SU-DHL-6 (cell line): ENCODE results near the gene TNNI2.

Source experiments
- H2AFZ ChIP-seq: fragments of 200-600 bp; sonication (generic); 2 replicates; pipeline ENCODE4 v1.6.1; 2014; ENCODE audit warnings: low read depth, mild to moderate bottlenecking, moderate library complexity, mixed read lengths, antibody characterized with exemption, low read length; ENCODE audit not compliant: severe bottlenecking
- H3F3A ChIP-seq: fragments of 200-600 bp; shearing (Covaris generic); 2 replicates; pipeline ENCODE4 v1.6.0; 2016; ENCODE audit warnings: antibody characterized with exemption, mild to moderate bottlenecking; ENCODE audit not compliant: insufficient read depth
- H3K27ac ChIP-seq: fragments of 200-600 bp; sonication (generic); 2 replicates; pipeline ENCODE4 v1.5.1; 2016; ENCODE audit warnings: low read depth, mild to moderate bottlenecking, low read length, moderate library complexity, mixed read lengths
- H3K27me3 ChIP-seq: fragments of 200-600 bp; sonication (generic), shearing (Covaris generic); 2 replicates; pipeline ENCODE4 v1.6.0; 2014; ENCODE audit warnings: mild to moderate bottlenecking, low read length
- H3K36me3 ChIP-seq: fragments of 200-600 bp; sonication (generic); 2 replicates; pipeline ENCODE4 v1.6.1; 2014; ENCODE audit warnings: mild to moderate bottlenecking, low read length, mixed read lengths
- H3K4me2 ChIP-seq: fragments of 300-600, 200-600 bp; shearing (Covaris generic), sonication (generic); 2 replicates; pipeline ENCODE4 v1.6.0; 2014; ENCODE audit warnings: low read length, low read depth, mild to moderate bottlenecking; ENCODE audit not compliant: poor library complexity, severe bottlenecking
- H3K4me3 ChIP-seq: fragments of 200-600 bp; sonication (generic); 2 replicates; pipeline ENCODE4 v1.5.1; 2014; ENCODE audit warnings: antibody characterized with exemption, low read length, mild to moderate bottlenecking, mixed read lengths; ENCODE audit not compliant: insufficient read depth, poor library complexity, severe bottlenecking
- H3K79me2 ChIP-seq: fragments of 200-600 bp; sonication (generic); 2 replicates; pipeline ENCODE4 v1.6.1; 2014; ENCODE audit warnings: mild to moderate bottlenecking, low read length, moderate library complexity; ENCODE audit not compliant: insufficient read depth
- H3K9ac ChIP-seq: fragments of 200-600 bp; sonication (generic); 2 replicates; pipeline ENCODE4 v1.7.0; 2014; ENCODE audit warnings: mild to moderate bottlenecking, low read length
- H3K9me2 ChIP-seq: fragments of 200-600 bp; sonication (generic); replicated peaks from 2 replicates; pipeline ENCODE4 v1.6.1; 2014; ENCODE audit warnings: low read length; ENCODE audit not compliant: insufficient read depth
- H3K9me3 ChIP-seq: fragments of 200-600 bp; sonication (generic); 2 replicates; pipeline ENCODE4 v1.6.1; 2014; ENCODE audit warnings: low read length, mixed read lengths; ENCODE audit not compliant: insufficient read depth
- H4K20me1 ChIP-seq: fragments of 200-600 bp; sonication (generic); 2 replicates; pipeline ENCODE4 v1.6.1; 2014; ENCODE audit warnings: low read depth, mild to moderate bottlenecking, antibody characterized with exemption, low read length, moderate library complexity, mixed read lengths
- CTCF ChIP-seq: fragments of 200-600 bp; sonication (generic); IDR thresholded peaks from one replicate; pipeline ENCODE4 v1.5.1; 2017; ENCODE audit warnings: antibody characterized with exemption, mild to moderate bottlenecking, low read length, moderate library complexity; ENCODE audit not compliant: insufficient read depth, poor library complexity, severe bottlenecking
- EZH2phosphoT487 ChIP-seq: fragments of 200-600 bp; sonication (generic), shearing (Covaris generic); conservative IDR thresholded peaks from 2 replicates; pipeline ENCODE4 v1.6.1; 2018; ENCODE audit warnings: mild to moderate bottlenecking, antibody characterized with exemption, low read length, moderate library complexity, mixed read lengths

Gene TNNI2

GRCh38 chr11:1853376-1854131, 14.8 kb downstream of the TNNI2 start:
- Histone ChIP-seq H3K9ac (peak overlapping the region; percentile 69), H3K36me3 (no peaks in the 10 kb centered on the region), H3K27me3 (no peaks in the 10 kb centered on the region), H2AFZ (no peak overlapping the region), H3K4me3 (peak overlapping the region; percentile 66), H3F3A (peaks cover 22% of the 10 kb centered on the region), H3K9me3 (no peaks in the 10 kb centered on the region), H3K4me2 (peak overlapping the region; percentile 74), H3K9me2 (no peaks in the 10 kb centered on the region), H3K79me2 (peaks cover 34% of the 10 kb centered on the region), H4K20me1 (peaks cover 10% of the 10 kb centered on the region; the same call in 1 of the 2 replicates), H3K27ac (peak overlapping the region; percentile 98)
- TF ChIP-seq EZH2phosphoT487 (no peak), CTCF (peak; percentile 14)

- H3K9me2 ChIP-seq, result no peaks in the 10 kb centered on the region
- H3K4me2 ChIP-seq, result peak overlapping the region; percentile 74
- peaks cover 34% of the 10 kb centered on the region for H3K79me2 ChIP-seq
- peak overlapping the region; percentile 69 for H3K9ac ChIP-seq
- no peaks in the 10 kb centered on the region for H3K27me3 ChIP-seq
- peak overlapping the region; percentile 98 for H3K27ac ChIP-seq
- H4K20me1 ChIP-seq, result peaks cover 10% of the 10 kb centered on the region; the same call in 1 of the 2 replicates
- H3K9me3 ChIP-seq, result no peaks in the 10 kb centered on the region
- H2AFZ ChIP-seq, result no peak overlapping the region
- H3K36me3 ChIP-seq, result no peaks in the 10 kb centered on the region
- H3F3A ChIP-seq, result peaks cover 22% of the 10 kb centered on the region
- no peak for TF ChIP-seq CTCF
- TF ChIP-seq EZH2phosphoT487, result no peak
- H3K4me3 ChIP-seq, result peak overlapping the region; percentile 66
Measured at GRCh38 chr11:1854132-1854948, 15.6 kb downstream of the TNNI2 start.

GRCh38 chr11:1854949-1855885, 16.4 kb downstream of the TNNI2 start:
- TF ChIP-seq CTCF, result no peak
- TF ChIP-seq EZH2phosphoT487, result no peak
- Histone ChIP-seq H3K36me3 (no peaks in the 10 kb centered on the region), H3K4me3 (peak overlapping the region; percentile 66), H4K20me1 (peaks cover 15% of the 10 kb centered on the region; the same call in 1 of the 2 replicates), H3K79me2 (peaks cover 37% of the 10 kb centered on the region), H3F3A (peaks cover 22% of the 10 kb centered on the region), H3K4me2 (peak overlapping the region; percentile 74), H3K9me3 (no peaks in the 10 kb centered on the region), H3K27ac (no peak overlapping the region), H3K9ac (peak overlapping the region; percentile 69; the same call in 1 of the 2 replicates), H2AFZ (no peak overlapping the region), H3K27me3 (no peaks in the 10 kb centered on the region), H3K9me2 (no peaks in the 10 kb centered on the region)
